Middle frontal gyrus (tissue), 1 donor: ENCODE measurements around the gene LIX1L.

ENCODE experiments used
- DNase-seq: peaks from one replicate; pipeline ENCODE4 v3.0.0-alpha.2; 2015; ENCODE audit warnings: low spot score; ENCODE audit errors: extremely low spot score

Gene LIX1L

DNA sequence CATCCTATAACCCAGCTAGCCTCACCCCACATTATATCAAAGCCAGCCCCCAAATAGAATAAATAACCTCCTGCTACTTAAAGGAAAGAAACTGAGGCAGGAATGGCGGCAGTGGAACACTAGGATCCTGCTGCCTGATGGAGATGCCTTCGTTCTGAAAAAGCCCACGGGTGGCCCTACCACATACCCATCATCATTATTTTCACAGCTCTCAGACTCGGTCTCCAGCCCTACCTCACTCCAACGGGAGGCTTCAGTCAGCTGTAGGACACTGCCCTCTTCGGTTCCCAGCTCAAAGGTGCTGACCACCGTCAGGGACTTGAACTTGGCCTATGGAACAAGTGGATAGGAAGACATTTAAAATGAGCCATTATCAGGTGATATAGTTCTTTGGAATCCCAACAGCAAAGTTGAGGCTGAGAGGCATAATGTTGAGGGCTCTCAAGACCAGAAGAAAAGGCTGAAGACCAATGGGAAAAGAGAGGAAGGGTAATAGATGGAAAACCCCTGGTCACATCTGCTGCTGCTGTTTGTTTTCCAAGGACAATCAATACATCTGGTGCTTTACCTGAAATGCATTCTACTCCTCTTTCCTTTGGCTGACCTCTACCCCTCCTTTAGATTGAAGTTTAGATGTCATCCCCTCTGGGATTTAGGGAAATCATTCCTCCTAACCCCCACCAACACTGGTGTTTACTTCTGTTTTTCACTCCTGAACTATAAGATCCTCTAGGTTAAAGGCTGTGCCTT is 64.3 kb downstream of the LIX1L start:
- no peak for DNase-seq

DNA sequence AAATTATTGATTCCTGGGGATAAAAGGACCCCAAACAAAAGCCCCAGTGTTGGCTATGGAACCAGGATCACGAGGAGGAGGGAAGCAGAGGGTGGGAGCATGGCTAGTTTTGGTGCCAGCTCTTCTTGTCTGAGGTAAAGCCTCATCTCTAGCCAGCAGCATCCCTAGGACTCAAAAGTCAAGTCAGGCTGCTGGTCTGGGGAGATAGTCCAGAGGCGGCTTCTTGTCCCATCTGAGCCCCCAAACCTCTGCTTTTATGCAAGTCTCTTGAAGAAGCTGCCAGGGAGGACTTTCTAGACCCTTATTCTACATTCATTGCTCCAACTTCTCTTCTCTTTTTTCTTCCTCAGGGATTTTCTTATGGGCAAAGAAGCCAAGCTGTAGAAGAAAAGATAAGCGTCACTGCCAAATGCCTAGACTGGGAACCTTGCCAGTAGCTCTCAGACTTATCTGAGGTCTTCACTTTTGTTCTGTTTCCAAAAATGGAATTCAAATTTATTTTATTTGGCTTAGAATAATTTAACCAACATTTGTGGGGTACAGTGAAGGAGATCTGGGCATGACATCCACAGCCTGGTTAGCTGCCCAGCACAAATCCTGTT is 65.2 kb downstream of the LIX1L start:
- DNase-seq: no peak

- DNase-seq: peak; percentile 83
Observed at GRCh38 chr1:145891587-145892485, 66.0 kb downstream of the LIX1L start.

DNA sequence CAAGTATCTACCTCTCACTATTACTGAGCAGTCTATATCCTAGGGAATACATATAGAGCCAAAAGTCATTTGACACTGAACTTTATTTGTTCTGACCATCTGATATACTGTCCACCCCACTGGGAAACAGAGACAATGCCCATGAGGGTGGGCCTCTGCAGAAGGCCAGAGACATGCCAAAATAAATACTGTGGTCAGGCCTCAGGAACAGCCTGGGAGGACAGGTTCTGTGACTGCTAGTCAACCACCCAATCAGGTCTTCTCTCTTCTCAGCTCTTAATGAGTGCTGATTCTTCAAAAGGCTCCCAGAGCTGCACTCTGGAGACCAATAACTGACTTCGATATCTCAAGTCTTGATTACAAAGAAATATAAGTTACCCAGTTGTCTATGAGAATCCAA is 66.7 kb downstream of the LIX1L start:
- no peak for DNase-seq

DNA sequence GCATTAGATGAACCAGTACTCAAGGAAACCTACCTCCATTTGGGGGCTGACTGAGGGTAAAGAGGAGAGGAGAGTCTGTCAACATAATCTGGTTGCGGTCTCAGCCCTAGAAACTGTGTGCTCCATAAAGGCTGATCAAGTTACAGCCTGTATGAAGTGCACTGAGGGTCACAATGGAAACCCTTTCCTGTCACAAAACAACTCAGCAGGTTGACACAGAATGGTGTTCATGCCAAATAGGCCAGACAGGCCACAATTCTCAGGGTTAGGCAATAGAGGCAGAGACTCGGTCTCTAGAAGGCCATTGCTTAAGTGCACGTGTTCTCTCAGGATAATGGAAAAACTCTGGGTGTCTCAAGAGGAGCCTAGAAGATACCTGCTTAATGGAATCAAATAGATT is 68.1 kb downstream of the LIX1L start:
- DNase-seq: no peak

- DNase-seq: no peak
Observed at GRCh38 chr1:145887631-145888030, 70.2 kb downstream of the LIX1L start.

DNA sequence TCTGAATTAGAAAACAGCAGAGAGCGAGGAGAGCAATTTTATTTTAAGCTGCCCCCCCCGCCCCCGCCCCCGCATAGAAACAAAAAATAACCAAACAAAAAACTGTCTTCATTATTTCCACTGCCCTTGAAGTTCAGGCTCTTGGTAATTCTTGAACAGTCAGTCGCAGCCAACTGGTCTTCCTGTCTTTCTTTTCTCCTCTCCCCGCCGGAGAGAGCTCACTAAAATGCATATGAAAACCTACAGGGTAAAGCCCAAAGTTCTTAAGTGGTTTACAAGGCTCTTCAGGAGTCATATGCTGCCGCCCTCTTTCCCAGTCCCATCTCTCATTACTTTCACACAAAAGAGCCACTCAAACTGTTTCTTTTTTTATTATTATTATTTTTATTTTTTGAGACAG is 71.0 kb downstream of the LIX1L start:
- DNase-seq: no peak

- no peak for DNase-seq
Observed at GRCh38 chr1:145886390-145886789, 71.4 kb downstream of the LIX1L start.

GRCh38 chr1:145885738-145886287 is 72.0 kb downstream of the LIX1L start, which contains the start of gene ANKRD35:
Gene ANKRD35, minus strand, starts transcription at chr1:145885866. Its CDS starts 108 bp downstream, at chr1:145885758.
- DNase-seq: peak; percentile 60

DNA sequence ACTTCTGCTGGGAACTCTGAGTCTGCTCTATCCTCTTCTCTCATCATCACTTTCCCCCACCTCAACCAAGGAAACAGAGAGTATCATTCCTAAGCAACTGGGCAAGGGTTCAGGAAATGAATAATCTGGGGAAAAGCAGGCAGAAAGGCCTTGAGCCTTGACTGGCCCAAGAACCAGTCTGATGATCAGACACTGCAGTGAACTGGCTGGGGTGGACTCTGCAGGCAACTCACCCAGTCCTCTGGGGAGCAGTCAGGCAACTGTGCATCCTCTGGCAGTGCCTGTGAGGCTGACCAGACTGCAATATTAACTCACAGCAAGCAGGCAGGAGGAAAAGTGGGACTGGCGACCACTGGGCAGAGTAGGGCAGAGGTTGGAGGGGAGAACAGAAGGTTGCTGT is 73.1 kb downstream of the LIX1L start:
- no peak for DNase-seq
